GM06990 (cell line): ENCODE measurements around the gene SCG2.

ENCODE experiments used
- DNase-seq: peaks from one replicate; pipeline ENCODE4 v3.0.0-alpha.2; 2011; ENCODE audit not compliant: insufficient read length; ENCODE audit errors: extremely low read depth
- H3K27me3 ChIP-seq: replicated peaks from 2 replicates; pipeline ENCODE4 v1.6.0; 2011; ENCODE audit warnings: low read length; ENCODE audit not compliant: control insufficient read depth, insufficient read depth
- H3K36me3 ChIP-seq: 2 replicates; pipeline ENCODE4 v1.5.1; 2011; ENCODE audit warnings: low read length; ENCODE audit not compliant: control insufficient read depth, insufficient read depth
- H3K4me3 ChIP-seq: replicated peaks from 2 replicates; pipeline ENCODE4 v1.5.1; 2011; ENCODE audit warnings: low read depth, mild to moderate bottlenecking, control low read depth, low read length
- TF ChIP-seq, protein P1 (sequence below): IDR thresholded peaks from 2 replicates; pipeline ENCODE4 v1.5.1; 2011; ENCODE audit warnings: low read length, control low read depth, mild to moderate bottlenecking, inconsistent platforms; ENCODE audit not compliant: insufficient read depth, poor library complexity, severe bottlenecking

SCG2 gene

DNA sequence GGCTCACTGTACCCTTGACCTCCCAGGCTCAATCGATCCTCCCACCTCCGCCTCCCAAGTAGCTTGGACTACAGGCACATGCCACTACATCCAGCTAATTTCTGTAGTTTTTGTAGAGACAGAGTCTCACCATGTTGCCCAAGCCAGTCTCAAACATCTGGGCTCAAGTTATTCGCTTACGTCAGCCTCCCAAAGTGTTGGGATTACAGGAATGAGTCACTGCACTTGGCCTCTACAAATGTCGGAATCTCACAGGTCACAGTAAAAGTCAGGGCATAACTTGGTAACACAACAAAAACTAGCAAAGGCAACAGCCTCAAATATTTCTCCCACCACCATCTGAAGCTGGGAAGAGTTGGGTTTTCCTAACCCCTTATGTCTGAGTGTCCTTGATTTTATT lies 25.3 kb downstream of the SCG2 start:
- no peak for DNase-seq
- no peaks in the 10 kb centered on the region for H3K27me3 ChIP-seq
- no peak overlapping the region for H3K4me3 ChIP-seq
- no peaks in the 10 kb centered on the region for H3K36me3 ChIP-seq
- TF ChIP-seq, protein P1, sequence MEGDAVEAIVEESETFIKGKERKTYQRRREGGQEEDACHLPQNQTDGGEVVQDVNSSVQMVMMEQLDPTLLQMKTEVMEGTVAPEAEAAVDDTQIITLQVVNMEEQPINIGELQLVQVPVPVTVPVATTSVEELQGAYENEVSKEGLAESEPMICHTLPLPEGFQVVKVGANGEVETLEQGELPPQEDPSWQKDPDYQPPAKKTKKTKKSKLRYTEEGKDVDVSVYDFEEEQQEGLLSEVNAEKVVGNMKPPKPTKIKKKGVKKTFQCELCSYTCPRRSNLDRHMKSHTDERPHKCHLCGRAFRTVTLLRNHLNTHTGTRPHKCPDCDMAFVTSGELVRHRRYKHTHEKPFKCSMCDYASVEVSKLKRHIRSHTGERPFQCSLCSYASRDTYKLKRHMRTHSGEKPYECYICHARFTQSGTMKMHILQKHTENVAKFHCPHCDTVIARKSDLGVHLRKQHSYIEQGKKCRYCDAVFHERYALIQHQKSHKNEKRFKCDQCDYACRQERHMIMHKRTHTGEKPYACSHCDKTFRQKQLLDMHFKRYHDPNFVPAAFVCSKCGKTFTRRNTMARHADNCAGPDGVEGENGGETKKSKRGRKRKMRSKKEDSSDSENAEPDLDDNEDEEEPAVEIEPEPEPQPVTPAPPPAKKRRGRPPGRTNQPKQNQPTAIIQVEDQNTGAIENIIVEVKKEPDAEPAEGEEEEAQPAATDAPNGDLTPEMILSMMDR = no peak

DNA sequence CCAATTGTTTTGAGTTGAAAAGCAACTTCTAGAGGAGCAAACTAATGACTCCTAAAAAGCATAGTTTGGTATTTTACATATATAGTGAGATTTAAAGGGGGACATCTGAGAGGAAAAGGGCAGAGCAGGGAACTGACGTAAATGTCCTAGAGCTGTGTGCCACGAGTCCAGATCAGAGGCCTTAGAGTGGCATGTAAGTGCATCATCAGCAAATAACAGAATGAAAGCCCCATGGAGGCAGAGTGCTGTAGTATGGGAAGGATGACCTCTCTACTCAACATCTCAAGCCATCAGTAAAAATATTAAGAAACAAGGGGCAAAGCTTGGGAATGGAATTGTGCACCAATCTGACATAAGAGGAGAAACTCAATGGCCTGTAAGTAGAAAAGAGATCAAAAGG lies 31.4 kb downstream of the SCG2 start:
- Histone ChIP-seq H3K36me3 (no peaks in the 10 kb centered on the region), H3K4me3 (no peak overlapping the region), H3K27me3 (no peaks in the 10 kb centered on the region; the same call in 1 of the 2 replicates)
- TF ChIP-seq, protein P1 = no peak
- DNase-seq = no peak

DNA sequence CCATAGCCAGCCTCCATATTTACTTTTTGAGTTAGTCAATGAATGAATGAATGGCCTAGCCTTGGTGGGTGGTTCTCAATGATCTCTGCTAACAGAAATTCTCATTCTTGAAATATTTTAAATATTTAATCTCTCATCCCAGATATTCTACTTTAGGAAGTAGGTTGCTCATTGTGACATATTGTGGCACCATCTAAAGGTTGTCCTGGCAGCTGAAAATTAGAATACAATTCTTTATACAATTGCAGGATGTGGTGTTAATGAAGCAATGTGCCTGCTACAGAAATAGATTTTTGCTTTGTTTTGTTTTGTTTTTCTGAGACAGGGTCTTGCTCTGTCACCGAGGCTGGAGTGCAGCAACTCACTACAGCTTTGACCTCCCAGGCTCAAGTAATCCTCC lies 35.8 kb downstream of the SCG2 start:
- Histone ChIP-seq H3K27me3 (no peaks in the 10 kb centered on the region; the same call in 1 of the 2 replicates), H3K36me3 (no peaks in the 10 kb centered on the region), H3K4me3 (no peak overlapping the region)
- DNase-seq = no peak
- TF ChIP-seq, protein P1 = no peak

DNA sequence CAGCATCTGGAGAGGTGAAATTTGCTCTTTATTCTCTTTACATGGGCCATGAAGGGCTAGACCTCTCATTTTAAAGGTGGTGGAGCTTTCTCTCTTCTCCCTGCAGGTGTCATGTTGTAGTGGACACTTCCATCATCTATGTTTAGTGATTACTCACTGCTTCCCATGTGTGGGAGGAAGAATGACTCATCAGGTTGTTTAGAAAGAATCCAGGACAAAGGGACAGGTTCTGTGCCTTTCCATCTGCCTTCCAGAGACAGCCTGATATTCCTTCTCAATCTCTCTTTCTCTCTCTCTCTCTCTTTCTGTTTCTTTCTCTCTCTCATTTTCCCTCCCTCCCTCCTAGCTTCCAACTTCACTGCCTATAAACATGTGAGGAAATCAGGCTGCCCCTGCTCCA lies 38.7 kb downstream of the SCG2 start:
- DNase-seq = no peak
- Histone ChIP-seq H3K36me3 (no peaks in the 10 kb centered on the region), H3K4me3 (no peak overlapping the region), H3K27me3 (no peaks in the 10 kb centered on the region; the same call in 1 of the 2 replicates)
- TF ChIP-seq, protein P1 = no peak

DNA sequence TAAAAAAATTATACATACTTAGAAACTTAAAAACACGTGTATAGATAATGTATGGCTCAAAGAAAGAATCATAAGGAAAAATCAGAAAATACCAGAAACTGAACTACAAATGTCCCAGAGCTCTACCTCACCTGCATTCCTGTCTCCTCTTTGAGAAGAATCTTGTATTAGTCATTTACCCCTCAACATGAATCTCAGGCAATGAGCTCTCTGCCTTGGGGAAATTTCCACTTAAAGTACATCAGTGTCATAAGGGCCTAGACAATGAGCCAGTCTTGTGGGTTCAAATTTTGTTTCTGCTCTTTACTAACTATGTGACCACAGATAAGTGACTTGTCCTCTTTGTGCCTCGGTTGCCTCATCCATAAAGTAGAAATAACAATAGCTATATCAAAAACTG lies 40.1 kb downstream of the SCG2 start:
- no peaks in the 10 kb centered on the region; the same call in 1 of the 2 replicates for H3K27me3 ChIP-seq
- DNase-seq = no peak
- no peak overlapping the region for H3K4me3 ChIP-seq
- no peaks in the 10 kb centered on the region for H3K36me3 ChIP-seq
- TF ChIP-seq, protein P1 = no peak

DNA sequence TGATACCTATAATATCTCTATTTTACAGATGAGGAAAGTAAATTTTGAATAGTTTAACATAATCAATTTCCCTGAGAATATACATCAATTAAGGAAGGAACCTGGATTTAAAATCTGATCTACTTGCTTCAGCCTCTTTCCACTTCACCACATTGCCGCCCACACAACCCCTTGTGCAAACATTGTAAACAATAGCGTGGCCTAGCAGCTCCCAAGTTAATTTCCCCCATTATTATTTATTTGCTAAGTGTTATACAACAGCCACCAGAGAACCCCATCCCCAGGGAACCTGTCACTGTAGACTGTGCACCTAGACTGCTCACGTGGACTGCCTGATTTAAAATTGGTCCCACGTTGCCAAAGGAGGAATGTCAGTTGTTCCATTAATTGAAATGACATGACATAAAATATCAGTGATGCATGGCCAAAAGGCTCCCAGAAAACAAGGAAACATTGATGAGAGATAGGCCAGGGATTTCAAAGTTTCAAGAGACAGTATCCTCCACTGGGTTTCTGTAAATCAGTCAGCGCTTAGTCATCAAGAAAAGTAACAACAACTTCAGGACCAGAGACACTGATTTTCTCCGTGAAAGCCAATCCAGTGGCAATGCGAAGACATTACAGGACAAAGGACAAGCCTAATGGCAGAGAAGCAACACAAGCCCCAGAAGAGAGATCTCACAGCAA lies 41.3 kb downstream of the SCG2 start:
- TF ChIP-seq, protein P1 = no peak
- Histone ChIP-seq H3K27me3 (no peaks in the 10 kb centered on the region; the same call in 1 of the 2 replicates), H3K4me3 (no peak overlapping the region), H3K36me3 (no peaks in the 10 kb centered on the region)
- DNase-seq = no peak
